D721Med (cell line): ENCODE results near the gene COL26A1.

Experiments used
- DNase-seq: peaks from one replicate; pipeline ENCODE4 v3.0.0; 2011; ENCODE audit warnings: low spot score; ENCODE audit not compliant: insufficient read length
- FAIRE-seq: peaks from 2 replicates; lab custom pipeline; 2011; peaks lifted over from hg19 to GRCh38; lab: Jason Lieb, UNC
- CTCF ChIP-seq: IDR thresholded peaks from 2 replicates; pipeline ENCODE4 v1.5.1; 2012; ENCODE audit warnings: mild to moderate bottlenecking, control low read depth; ENCODE audit not compliant: insufficient read depth; ENCODE audit errors: missing control alignments

Gene COL26A1

GRCh38 chr7:101538596-101539459 lies 176.2 kb downstream of the COL26A1 start:
- DNase-seq (peak; percentile 91), FAIRE-seq (no peak)
- peak; percentile 66 for TF ChIP-seq CTCF

- no peak for FAIRE-seq
- DNase-seq = no peak
- no peak for TF ChIP-seq CTCF
Measured at GRCh38 chr7:101539784-101540183, 177.1 kb downstream of the COL26A1 start.

GRCh38 chr7:101542527-101543241 lies 180.0 kb downstream of the COL26A1 start:
- peak; percentile 93 for TF ChIP-seq CTCF
- no peak for FAIRE-seq
- DNase-seq = peak; percentile 53

DNA sequence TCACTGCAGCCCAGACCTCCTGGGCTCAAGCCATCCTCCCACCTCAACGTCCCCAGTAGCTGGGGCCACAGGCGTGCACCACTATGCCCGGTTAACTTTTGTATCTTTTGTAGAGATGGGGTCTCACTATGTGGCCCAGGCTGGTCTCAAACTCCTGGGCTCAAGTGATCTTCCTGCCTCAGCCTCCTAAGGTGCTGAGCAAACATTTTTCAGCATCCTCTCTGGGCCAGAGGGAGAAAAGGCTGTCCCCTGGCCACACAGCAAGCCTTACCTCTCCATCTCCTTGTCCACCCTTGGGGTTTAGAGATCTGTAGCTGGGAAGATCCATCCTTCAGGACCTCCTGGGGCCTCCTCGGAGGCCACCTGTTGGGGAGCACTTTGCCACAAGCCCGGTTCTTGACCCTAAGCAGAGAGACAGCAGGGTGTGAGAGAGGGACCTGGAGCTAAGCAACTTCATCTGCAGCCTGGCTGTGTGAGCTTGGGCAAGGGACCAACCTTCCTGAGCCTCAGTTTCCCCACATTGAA lies 180.6 kb downstream of the COL26A1 start:
- FAIRE-seq = no peak
- no peak for DNase-seq
- TF ChIP-seq CTCF = no peak

GRCh38 chr7:101543846-101544245 lies 181.2 kb downstream of the COL26A1 start:
- no peak for TF ChIP-seq CTCF
- FAIRE-seq (no peak), DNase-seq (no peak)

DNA sequence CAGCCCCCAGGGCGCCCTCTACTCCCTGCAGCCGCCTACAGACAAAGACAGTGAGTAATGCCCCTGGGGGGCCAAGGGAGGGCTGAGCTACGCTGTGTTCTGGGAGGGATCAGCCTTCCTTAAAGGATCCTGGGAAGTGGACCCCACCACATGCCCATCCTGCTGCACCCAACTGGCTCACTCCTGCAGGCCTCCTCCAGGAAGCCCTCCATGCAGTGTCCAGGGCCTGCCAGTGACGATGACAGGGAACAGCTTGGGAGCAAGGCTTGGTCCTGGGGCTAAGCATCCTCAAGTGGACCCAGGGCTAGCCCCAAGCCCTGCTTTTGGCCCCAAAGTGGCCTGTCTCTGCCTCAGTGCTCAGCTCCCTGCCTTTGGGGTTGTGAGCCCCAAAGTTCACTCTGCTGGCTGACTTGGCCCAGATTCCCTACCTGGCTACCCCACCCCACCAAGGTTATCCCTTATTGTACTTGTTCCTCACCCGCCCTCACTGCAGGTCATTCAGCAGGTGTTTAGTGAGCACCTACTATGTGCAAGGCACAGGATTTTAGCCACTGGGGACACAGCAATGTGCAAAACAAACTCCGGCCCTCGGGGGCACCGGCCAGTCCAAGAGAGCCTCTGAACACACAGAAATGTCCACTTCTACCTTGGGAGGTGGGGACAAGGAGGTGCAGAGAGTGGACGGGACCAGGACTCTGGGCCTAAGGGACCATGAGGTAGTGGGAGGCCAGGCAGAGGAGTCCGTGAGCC lies 182.9 kb downstream of the COL26A1 start:
- no peak for TF ChIP-seq CTCF
- DNase-seq (no peak), FAIRE-seq (no peak)
